ENCODE results near the gene TAF9B.
A peak's percentile ranks its signal among the peaks of the same experiment; 100 is the strongest.
"Not testable (repeated sequence)": the region's sequence is repeated elsewhere in the genome, so short reads cannot be mapped to it uniquely, and the experiment has no call there.

The TAF9B gene

DNA sequence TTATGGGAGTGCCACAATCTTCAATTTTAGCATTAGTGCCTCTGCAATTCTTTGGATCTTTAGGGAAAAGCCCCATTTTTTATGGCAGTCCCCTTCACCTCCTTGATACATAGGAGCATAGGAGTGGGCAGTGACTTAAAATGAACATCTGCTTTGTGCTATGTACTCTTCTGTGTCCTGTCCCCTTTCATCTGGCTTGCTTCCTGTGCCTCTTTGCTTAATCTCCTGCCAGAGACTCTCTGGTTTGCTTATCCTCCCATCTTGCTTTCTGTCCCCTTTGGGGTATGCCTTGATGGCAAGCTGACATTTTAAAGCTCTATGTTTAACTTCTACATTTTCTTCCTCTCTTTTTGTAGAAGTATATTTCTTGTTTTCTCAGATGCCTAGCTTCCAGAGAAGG is 23.1 kb downstream of the TAF9B start:
- no peak for DNase-seq (ENCODE audit: low spot score)

DNA sequence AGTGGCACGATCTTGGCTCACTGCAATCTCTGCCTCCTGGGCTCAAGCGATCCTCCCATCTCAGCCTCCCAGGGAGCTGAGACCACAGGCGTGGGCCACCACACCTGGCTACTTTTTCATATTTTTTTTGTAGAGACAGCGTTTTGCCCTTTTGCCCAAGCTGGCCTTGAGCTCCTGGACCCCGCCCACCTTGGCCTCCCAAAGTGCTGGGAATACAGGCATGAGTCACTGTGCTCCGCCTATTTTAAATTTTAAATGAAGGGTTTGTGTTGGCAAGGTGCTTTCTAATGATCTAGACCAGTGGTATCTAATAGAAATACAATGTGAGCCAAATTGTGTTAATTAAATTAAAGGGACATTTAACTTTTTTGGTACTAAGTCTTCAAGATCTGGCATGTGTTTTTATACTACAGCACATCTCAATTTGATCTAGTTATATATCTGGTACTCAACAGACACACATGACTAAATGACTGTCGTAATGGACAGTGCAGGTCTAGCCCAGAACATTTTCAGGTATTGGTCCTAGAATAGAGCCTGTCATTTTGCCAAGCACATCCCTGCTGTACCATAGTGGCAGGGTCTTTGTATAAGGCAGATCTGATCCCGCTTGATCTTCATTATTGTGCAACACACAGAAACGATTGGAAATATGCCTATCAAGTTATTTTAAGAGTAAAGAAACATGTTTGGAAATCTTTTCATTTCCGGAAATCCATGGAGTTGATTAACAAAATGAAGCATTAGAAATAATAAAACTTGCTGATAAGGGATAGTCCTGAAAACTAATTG is 28.1 kb downstream of the TAF9B start:
- DNase-seq (ENCODE audit: low spot score), result no peak

DNA sequence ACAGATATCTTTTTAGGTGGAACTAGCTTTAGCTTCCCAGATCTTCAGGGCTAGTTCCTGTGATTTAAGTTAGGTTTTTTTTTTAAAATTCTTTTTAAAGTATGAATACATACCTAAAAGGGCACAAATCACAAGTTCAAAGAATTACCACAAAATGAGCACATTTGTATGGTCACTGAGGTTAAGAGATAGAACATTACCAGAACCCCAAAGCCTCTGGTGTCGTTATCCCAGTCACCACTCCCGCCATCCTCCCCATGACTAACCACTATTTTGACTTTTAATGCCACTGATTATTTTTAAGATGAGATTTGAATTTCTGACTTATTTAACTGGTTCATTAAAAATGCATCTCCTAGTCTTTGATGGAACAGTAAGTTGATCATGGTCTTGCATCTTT is 30.0 kb downstream of the TAF9B start:
- DNase-seq (ENCODE audit: low spot score), result no peak

DNA sequence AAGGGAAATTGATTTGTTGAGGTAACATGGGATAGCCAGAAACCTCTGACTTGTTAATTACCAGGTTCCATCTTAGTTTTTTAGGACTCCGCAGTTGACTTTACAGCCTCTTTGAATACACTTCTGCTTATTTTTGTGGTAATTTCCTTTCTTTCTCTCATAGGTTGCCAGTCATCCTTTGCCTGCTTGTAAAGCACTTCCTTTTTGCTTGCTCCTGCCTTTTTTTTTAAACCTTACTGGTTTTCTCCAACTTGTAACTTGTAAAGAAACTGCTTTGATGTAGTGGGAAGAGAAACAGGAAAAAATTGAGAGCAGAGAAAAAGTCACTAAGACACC is 32.8 kb downstream of the TAF9B start:
- DNase-seq (ENCODE audit: low spot score), result no peak

DNA sequence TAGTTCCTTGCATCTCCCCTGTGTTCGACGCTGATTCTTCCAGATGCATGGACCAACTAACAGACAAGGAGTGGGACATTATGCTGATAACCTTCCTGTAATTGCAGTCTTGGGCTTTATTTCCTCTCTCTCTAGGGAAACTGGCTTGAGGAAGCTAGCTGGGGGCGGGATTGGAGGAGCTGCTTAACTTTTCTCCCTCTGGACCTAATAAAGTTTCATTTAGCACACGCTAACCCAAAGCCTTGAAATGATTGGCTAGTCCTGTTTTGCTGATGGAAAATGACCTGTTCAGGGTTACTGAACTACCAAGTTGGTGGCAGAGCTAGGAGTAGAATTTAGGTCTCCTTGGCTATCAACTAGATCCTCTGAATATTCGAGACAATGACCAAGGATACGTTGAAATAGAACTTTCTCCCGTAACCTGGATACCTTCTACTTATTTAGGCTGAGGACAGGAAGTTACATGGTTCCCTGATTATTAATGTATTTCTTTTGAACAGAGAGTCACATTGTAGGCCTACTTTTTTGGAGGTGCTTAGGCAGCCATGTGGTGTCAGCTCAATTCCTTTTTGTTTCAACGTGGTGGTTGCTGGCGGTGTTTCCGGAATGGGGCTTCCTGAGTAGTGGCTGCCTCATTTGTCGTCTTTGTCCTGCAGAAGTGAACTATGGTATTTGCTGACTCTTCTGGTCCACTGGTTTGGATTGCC is 33.4 kb downstream of the TAF9B start:
- no peak for DNase-seq (ENCODE audit: low spot score)

DNA sequence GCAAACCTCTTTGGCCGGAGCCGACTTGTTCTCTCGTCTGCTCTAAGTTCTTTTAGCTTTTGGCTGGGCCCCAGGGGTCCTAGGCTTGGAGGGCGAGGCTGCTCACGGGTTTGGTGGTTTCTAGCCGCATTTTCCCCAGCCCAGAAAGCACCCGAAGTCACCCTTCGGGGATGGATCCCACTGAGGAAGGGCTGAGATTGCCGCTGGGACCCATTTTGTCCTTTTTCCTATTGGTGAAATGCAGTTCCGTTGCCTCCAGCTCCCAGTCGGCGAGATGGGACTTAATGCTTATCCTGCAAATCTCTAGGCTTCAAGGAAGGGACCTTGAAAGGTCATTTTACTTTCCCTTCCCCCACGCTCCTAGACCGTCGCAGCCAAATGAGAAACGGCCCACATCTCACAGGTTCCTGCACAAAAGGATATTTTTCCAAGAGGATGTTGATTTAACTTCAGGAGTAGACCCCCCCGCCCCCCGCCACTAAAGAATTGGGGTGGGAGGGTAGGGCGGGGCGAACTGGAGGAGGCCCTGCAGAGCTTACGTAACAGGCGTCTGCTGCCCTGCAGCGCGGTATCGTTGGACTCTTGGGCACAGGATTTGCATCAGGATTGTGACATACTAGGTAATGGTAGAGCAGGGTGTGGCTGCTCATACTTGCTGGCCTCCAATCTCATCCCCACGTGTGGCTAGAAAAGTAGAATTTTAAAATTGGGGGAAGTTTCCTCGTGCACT is 34.8 kb downstream of the TAF9B start:
- no peak for DNase-seq (ENCODE audit: low spot score)

DNA sequence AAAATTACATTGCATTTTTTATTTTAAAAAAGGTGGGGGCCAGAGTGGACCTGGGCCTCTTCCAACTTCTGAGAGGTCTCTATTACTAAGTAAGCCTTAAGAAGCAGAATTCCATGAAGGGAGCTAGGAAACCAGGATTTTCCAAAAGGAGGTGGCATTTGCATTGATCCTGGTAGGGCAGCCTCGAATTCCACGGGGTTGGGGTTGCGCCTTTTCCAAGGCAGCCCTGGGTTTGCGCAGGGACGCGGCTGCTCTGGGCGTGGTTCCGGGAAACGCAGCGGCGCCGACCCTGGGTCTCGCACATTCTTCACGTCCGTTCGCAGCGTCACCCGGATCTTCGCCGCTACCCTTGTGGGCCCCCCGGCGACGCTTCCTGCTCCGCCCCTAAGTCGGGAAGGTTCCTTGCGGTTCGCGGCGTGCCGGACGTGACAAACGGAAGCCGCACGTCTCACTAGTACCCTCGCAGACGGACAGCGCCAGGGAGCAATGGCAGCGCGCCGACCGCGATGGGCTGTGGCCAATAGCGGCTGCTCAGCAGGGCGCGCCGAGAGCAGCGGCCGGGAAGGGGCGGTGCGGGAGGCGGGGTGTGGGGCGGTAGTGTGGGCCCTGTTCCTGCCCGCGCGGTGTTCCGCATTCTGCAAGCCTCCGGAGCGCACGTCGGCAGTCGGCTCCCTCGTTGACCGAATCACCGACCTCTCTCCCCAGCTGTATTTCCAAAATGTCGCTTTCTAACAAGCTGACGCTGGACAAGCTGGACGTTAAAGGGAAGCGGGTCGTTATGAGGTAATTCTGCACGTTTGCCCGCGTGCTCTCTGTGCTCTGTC is 35.6 kb downstream of the TAF9B start, which contains the start of gene PGK1:
Gene PGK1, plus strand, starts transcription at position 626 of the 824 bp plus-strand sequence. Its CDS starts 93 bp downstream, at position 719.
- DNase-seq (ENCODE audit: low spot score), result peak; percentile 87

DNA sequence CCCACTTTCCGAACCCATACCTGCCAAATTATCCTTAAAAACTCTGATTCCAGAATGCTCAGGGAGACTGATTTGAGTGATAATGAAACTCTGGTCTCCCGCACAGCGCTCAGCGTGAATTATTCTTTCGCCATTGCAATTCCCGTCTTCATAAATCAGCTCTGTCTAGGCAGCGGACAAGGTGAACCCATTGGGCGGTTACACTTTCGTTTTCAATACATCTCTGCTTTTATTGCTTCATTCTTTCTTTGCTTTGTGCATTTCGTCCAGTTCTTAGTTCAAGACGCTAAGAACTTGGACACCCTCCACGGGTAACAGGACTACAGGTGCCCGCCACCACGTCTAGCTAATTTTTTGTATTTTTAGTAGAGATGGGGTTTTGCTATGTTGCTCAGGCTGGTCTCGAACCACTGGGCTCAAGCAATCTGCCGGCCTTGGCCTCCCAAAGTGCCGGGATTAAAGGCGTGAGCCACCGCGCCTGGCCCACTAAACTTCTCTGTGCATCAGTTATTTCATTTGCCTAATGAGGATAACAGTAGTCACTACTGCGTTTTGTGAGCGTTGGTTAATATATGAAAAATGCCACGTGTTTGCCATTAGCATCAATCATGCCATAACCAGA is 36.3 kb downstream of the TAF9B start:
- DNase-seq (ENCODE audit: low spot score), result no peak

DNA sequence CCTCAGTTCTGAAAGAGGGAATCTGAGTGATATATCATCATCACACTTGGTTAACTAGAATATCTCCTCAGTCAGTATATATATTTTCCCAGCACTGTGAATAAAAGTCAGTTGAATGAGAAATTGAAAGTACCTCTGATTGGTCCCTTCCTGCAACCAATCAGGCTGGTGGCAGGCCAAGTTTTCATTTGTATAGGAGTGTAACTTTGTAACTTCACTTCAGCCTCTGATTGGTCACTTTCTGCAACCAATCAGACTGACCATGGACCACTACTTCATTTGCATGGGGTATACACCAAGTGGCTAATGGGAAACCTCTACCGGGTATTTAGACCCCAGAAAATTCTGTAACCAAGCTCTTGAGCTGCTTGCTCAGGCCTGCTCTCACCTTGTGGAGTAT is 37.4 kb downstream of the TAF9B start:
- no peak for DNase-seq (ENCODE audit: low spot score)

DNA sequence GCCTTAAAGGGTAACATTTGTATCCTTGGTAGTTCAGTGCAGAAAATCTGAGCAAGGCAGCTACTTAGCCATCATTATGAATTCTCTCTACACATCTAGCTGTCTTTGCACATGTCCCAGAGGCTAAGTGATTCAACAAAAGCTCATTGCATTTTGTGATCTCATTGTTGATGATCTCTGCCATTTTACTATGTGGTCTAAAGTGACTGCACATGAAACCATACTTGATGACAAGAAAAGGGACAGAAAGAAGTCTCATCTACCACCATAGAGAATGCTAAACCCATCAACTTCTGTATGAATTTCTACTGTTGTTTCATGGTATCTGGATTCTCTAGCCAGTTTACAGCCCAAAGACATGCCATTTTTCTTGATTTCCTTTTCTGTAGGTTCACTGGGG is 41.3 kb downstream of the TAF9B start:
- no peak for DNase-seq (ENCODE audit: low spot score)

DNA sequence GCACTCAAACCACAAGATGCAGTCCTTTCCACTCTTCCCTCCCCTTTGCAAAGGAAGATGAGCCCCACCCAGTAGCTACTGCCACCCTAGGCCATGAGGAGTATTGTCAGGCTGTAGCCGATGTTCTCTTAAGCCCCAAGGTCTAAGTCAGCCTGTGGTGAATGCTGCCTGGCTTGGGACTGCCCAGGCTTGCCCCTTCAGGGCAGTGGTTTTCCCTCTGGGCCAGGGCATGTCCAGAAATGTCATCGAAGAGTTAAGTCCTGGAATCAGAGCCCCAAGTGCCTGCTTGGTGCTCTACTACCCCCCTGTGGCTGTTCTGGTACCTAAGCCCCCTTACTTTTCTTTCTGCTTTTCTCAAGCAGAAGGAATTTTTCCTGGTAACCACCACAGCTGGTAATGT is 47.2 kb downstream of the TAF9B start:
- DNase-seq (ENCODE audit: low spot score), result no peak

DNA sequence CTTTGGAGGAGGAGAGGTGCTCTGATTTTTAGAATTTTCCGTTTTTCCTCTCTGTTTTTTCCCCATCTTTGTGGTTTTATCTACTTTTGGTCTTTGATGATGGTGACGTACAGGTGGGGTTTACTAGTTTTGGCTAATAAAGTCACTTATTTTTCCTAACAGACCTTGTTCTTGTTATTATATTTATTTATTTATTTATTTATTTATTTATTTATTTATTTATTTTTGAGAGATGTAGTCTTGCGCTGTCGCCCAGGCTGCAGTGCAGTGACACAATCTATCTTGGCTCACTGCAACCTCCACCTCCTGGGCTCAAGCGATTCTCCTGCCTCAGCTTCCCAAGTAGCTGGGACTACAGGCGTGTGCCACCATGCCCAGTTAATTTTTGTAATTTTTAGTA is 58.0 kb downstream of the TAF9B start:
- DNase-seq (ENCODE audit: low spot score), result not testable (repeated sequence)
